Measurements from ENCODE around the gene DIP2B.

Gene DIP2B

DNA sequence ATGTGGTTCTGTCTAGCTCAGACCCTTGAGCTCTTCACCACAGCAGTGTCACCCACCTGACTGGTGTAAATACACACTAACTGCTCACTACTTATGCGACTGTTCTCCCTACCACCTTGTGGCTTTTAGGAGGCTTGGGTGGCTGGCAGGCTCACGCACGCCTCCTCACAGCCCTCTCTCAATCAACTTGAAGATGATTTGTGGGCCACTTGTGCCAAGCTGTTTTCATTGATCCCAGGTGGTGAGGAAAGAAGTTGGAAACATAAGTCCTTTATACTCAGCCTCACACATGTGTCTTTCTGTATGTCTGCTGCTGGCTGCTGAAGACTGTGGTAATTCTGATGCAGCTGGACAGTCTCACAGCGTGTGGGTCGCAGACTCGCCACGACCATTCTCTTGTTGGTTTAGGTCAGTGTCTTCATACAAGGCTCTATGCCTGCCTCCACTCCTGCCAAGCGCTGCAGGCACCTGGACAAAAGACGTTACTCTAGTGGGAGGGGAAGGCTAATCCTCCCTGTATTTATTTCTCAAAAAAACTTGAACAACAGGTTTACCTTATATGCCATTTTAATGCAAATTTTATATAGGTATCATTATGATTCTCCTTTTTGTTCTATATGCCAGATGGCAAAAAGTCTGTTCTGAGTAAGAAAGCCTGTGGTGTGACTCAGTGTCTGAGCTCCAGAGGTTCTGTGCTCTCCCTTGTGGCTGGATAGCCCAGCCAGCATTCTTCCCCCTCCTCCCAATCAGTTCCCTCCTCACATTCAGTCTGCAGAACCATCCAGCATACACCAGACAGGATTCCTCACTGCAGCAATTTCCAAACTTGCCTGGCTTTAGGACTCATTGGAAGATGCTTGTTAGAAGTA, 115.6 kb downstream of the DIP2B start:
- intact Hi-C loops (cut with DNase I), result no loop called here
- DNase-seq, result peak in 6 of 42 donors; percentile 17 to 60 (median 36)

DNA sequence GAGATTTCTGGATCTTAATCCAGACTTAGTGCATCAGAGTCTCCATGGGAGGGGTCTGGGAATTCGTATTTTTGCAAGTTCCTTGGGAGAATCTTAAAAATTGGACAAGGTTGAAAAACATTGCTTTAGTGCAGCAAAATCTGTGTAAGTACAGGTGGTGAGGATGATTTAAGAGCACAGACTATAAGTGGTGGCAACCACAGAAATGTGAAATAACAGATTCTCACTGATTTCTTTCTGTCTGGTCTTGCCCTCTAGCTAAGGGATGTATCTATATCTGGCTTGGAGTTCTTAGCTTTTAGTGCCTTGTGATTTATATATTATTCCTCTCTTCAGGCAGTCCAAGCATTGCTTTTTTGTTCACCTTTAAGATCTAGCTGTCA, 116.2 kb downstream of the DIP2B start:
- no peak for DNase-seq
- intact Hi-C loops (cut with DNase I), result no loop called here

DNA sequence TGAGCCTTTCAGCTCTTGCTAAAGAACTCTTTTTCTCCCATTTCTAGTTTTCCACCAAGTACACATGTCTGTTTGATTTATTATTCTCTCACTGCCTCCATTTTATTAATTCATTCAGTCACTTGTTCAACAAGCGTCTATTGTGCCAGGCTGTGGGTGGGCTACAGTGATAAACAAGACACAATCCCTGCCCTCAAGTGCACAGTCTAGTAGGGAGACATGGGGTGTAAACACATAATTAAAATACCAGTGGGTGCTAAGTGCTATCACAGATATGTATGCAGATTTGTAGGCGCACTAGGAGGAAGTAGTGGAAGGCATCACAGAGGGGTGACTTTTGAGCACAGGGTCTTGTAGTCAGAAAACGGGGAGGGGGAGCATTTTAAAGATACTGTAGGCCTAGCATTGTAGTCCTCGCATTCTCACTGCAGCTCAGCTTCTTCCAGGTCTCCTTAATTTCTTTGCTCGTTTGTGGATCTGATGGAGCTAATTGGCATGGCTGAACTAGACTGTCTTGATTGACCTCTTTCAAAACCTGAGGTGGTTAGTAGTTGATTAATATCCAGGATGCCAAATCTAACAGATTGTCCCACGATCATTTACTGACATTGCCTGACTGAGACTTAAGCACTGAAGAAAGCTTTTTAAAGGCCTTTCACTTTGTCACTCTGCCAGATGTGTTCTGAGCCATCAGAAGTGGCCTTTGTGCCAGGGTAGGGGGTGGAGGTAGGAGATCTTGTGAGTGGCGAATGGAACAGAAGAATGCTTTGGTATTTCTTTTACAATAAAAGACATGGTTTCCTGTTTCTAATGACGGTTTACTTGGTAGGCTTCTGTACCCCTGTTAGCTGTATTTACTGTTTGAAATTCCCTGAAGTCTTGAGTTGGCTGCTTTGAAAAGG, 116.9 kb downstream of the DIP2B start:
- DNase-seq, result peak in 20 of 42 donors; percentile 23 to 73 (median 42)
- intact Hi-C loops (cut with DNase I), result no loop called here

GRCh38 chr12:50625029-50625925, 120.5 kb downstream of the DIP2B start:
- no peak for DNase-seq
- intact Hi-C loops (cut with DNase I), result no loop called here

- intact Hi-C loops (cut with DNase I), result no loop called here
- no peak for DNase-seq
Measured at GRCh38 chr12:50626026-50626425, 121.2 kb downstream of the DIP2B start.

GRCh38 chr12:50627491-50627890, 122.7 kb downstream of the DIP2B start:
- intact Hi-C loops (cut with DNase I), result no loop called here
- DNase-seq, result no peak

DNA sequence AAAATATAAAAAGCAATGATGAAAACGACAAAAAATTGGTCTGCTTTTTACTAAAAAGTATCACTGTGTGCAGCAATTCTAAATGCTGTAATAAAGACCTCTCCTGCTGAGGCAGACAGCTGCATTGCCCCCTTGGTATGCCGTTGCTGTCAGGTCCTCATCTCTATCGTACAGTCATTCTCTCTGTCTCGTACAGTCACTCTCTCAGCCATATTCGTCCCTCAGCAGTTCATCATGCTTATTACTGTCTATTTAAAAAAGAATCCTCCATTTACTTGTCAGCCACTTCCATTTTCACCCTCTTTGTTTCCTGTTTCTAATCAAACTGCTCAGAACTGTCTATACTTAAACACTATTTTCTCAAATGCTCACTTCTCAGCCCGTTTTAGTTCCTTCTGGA, 123.6 kb downstream of the DIP2B start:
- intact Hi-C loops (cut with DNase I), result no loop called here
- no peak for DNase-seq

DNA sequence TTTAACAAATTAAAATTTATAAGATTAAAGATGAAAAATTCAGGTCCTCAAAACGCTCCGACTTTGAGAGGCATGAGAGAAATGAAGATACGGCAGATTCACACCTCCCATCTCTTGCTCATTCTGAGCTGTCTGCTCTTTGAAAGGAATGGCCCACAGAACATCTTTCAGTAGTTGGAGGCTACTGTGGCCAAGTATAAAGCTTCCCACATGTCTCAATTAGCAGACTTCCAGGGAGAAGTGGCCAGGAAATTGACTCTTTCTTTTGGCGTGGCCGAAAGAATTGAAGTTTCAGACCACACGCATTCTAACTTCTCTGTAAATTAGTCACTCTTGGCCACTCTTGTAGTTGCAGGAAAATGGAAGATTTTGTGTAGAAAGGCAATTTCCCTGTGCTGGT, 129.2 kb downstream of the DIP2B start:
- no peak for DNase-seq
- intact Hi-C loops (cut with DNase I), result no loop called here

DNA sequence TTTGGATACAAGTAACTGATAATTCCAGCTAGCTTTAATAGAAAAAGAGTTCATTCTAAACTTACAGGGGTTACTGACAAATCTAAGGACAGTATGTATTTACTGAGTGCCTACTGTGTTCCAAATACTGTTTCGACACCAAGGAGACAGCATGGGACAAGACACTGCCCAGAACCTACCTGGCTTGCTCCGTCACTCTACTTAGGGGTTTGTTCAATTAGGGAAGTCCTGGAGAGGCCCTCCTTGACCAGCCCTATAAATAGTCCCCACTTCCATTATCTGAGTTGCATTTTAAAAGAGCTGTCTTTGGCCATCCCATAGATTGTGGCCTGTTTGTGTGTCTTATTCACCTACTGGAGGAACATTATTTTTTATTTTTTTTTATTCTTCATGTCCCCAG, 129.6 kb downstream of the DIP2B start:
- intact Hi-C loops (cut with DNase I), result no loop called here
- DNase-seq, result no peak

DNA sequence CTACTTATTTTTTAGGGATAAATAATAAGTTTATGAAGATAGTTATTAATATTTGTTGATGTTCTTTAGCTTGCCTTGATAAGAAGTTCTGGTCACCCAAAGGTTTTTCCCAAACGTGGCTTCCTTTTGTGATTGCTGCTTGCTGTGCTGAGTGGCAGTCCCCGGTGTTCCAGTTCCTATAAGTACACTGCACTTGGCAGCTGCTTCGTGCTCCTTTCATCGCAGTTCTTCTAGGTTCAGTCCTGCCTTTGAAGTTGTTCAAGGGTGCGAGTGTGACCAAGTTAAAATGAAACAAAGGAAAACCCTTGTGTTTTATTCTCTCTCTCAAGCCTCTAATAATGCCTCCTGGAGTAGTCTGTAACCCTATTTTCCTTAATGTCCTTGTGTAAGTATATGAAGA, 130.6 kb downstream of the DIP2B start:
- peak in 1 of 42 donors; percentile 45 for DNase-seq
- intact Hi-C loops (cut with DNase I), result no loop called here

- intact Hi-C loops (cut with DNase I), result loop anchor here (2.0 kb wide), 1 partner anchor 131 kb away; the partner anchor contains the start of gene DIP2B
- no peak for DNase-seq
Measured at GRCh38 chr12:50635857-50636256, 131.1 kb downstream of the DIP2B start.

- intact Hi-C loops (cut with DNase I), result loop anchor here (2.0 kb wide), 1 partner anchor 132 kb away; the partner anchor contains the start of gene DIP2B
- peak in 1 of 42 donors; percentile 6 for DNase-seq
Measured at GRCh38 chr12:50636505-50636904, 131.7 kb downstream of the DIP2B start.

DNA sequence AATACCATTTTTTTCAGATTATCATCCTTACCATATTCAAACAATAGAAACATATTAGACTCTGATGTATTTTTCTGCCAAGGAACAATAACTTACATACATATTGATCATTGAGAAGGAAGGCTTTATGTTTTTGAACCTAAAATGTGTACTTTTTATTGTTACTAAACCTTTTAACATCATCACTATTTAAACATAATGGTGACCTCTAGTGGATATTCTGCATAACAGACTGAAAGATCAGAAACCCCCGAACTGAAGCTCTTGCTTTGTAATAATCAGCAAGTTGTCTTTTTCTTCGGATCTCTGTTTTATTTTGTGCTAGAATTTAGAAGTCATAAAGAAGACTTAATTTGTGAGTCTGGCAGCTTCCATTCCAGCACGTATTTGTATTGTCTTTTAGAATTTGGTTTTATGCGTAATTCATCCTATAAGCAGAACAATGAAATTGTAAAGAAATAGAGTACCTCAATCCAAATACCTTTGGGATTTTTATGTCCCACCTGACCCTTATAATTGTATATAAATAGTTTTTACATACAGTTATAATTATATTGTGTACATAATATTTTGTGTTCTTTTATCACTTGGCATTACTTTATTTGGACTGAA, 133.2 kb downstream of the DIP2B start:
- intact Hi-C loops (cut with DNase I), result loop anchor here (2.0 kb wide), 1 partner anchor 133 kb away; the partner anchor contains the start of gene DIP2B
- peak in 1 of 42 donors; percentile 30 for DNase-seq

DNA sequence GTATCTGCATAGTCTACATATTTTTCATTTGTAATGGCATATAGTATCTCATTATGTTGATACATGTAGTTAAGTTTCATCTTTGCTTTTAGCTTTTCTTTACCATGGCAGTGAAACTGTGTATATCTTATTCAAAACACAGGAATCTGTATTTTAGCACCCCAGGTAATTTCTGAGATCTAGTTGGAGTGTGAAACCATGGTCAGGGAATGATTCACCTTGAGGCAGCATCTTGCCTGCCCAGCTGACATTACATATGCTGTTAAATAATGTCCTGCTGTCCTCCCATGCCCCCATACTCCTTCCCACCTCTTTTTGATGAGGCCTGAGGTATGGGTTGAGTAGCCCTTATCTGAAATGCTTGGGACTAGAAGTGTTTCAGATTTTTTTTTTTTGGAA, 133.7 kb downstream of the DIP2B start:
- DNase-seq, result no peak
- intact Hi-C loops (cut with DNase I), result no loop called here

DNA sequence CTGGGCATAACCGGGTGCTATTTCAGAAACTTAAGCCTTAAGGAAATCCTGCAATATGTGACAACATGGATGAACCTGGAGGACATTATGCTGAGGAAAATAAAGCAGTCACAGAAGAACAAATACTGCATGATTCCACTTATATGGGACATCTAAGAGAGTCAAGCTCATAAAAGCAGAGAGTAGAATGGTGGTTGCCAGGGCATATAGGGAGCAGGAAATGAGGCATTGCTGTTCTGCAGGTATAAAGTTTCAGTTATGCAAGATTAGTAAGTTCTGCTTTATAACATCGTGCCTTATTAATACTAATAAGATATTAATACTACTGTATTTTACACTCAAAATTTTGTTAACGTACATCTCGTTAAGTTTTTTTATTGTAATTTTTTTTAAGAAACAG, 134.9 kb downstream of the DIP2B start:
- intact Hi-C loops (cut with DNase I), result no loop called here
- no peak for DNase-seq

DNA sequence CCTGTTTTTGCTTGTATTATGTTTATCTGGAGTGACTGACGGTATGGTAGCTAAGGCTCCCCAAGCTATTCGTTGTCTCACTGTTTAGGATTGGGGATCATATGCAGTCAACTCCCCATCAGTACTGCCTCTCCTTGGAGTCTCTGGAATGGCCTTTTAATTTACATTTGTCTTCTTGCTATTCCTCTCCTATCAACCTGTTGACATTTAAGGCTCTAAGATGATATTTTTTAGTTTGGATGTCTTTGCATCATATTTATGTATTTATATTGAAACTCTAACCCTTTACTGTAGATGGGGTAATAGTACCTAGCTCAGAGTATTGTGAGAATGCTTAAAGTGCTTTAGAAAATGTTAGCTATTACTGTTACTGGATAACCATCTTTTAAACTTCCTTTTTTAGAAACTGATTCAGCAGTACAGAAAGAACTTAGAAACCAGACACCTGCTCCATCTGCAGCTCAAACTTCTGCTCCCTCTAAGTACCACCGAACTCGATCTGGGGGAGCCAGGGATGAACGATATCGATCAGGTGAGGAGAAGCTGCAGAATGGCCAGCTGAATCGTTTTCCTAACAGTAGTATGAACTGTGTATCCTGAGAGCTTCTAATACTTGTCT, 135.6 kb downstream of the DIP2B start:
- intact Hi-C loops (cut with DNase I), result no loop called here
- DNase-seq, result no peak

GRCh38 chr12:50641566-50641965, 136.8 kb downstream of the DIP2B start:
- no peak for DNase-seq
- intact Hi-C loops (cut with DNase I), result no loop called here

- no peak for DNase-seq
Measured at GRCh38 chr12:50642035-50642451, 137.3 kb downstream of the DIP2B start.

More at GRCh38 chr12:50642035-50642451, 137.3 kb downstream of the DIP2B start:
- intact Hi-C loops (cut with DNase I), result no loop called here

Measured in head of caudate nucleus (tissue), 42 donors.